Peyer's patch (tissue), 4 donors: ENCODE measurements around the gene CLEC3A. TPM values are rescaled to one million over a fixed set of nuclear protein-coding genes. Genes with fewer than 3 reads are reported as not detected.

Source experiments
- DNase-seq, 3 donors: peaks; one replicate each; pipeline ENCODE4 v3.0.0-alpha.2; 2017 to 2019
- H3K27ac ChIP-seq, 4 donors: fragments of 200-600 bp; sonication (generic); one replicate each; pipeline ENCODE4 v1.5.1; 2016 to 2019
- H3K27me3 ChIP-seq, 2 donors: fragments of 200-600 bp; sonication (generic); one replicate each; pipeline ENCODE4 v1.5.1; 2019
- H3K36me3 ChIP-seq, 3 donors: fragments of 200-600 bp; sonication (generic); one replicate each; pipeline ENCODE4 v1.5.1; 2016 to 2019
- H3K4me1 ChIP-seq, 4 donors: fragments of 200-600 bp; sonication (generic); one replicate each; pipeline ENCODE4 v1.5.1; 2016 to 2019
- H3K4me3 ChIP-seq, 4 donors: fragments of 200-600 bp; sonication (generic); 1 replicate in 3 of 4; 2 replicates in 1 of 4; pipeline ENCODE4 v1.5.1; 2016 to 2019; ENCODE audit warnings: mild to moderate bottlenecking in 1 of 4
- H3K9me3 ChIP-seq, 4 donors: fragments of 200-600 bp; sonication (generic); one replicate each; pipeline ENCODE4 v1.5.1; 2016 to 2019; ENCODE audit warnings: mild to moderate bottlenecking in 1 of 4
- CTCF ChIP-seq, 6 experiments: fragments of 450-650 bp in 4 of 6; fragments of 200-600 bp in 2 of 6; sonication (generic) in 1 of 6; IDR thresholded peaks; one replicate each; pipeline ENCODE4 v1.5.1; 2017 to 2019; ENCODE audit warnings: antibody characterized with exemption in 6 of 6, mild to moderate bottlenecking in 3 of 6, moderate library complexity in 1 of 6
- POLR2A ChIP-seq, 2 donors: fragments of 450-650 bp; IDR thresholded peaks; one replicate each; pipeline ENCODE4 v1.5.1; 2017; ENCODE audit warnings: antibody characterized with exemption in 2 of 2, mild to moderate bottlenecking in 2 of 2, moderate library complexity in 2 of 2
- total RNA-seq, 4 donors: library from RNA; depleted of rRNA; stranded (reverse); fragments of >200 nt; gene quantifications; one replicate each; pipeline ENCODE4 v1.1.0, GENCODE V29; 2016

Gene CLEC3A
- total RNA-seq, 4 donors from 2014 or later, result not detected

- no peaks in the 10 kb centered on the region for H3K9me3 ChIP-seq
- TF ChIP-seq CTCF (IDR thresholded peaks at IDR 0.05) (no peak), POLR2A (IDR thresholded peaks at IDR 0.05) (no peak)
- H3K4me1 ChIP-seq, result no peaks in the 10 kb centered on the region
- H3K36me3 ChIP-seq, result no peaks in the 10 kb centered on the region
- no peaks in the 10 kb centered on the region for H3K27me3 ChIP-seq
- no peak for DNase-seq
- H3K4me3 ChIP-seq, result no peak overlapping the region
- no peak overlapping the region for H3K27ac ChIP-seq
Measured at GRCh38 chr16:78035012-78035411, 12.7 kb downstream of the CLEC3A start.

- Histone ChIP-seq H3K4me3 (no peak overlapping the region), H3K9me3 (no peaks in the 10 kb centered on the region), H3K27ac (no peak overlapping the region), H3K4me1 (no peaks in the 10 kb centered on the region), H3K36me3 (no peaks in the 10 kb centered on the region), H3K27me3 (no peaks in the 10 kb centered on the region)
- no peak for DNase-seq
- TF ChIP-seq CTCF (IDR thresholded peaks at IDR 0.05), result no peak
- no peak for TF ChIP-seq POLR2A (IDR thresholded peaks at IDR 0.05)
Measured at GRCh38 chr16:78040396-78040795, 18.0 kb downstream of the CLEC3A start.

GRCh38 chr16:78045865-78046581, 23.7 kb downstream of the CLEC3A start:
- no peaks in the 10 kb centered on the region for H3K9me3 ChIP-seq
- H3K4me1 ChIP-seq, result no peaks in the 10 kb centered on the region
- no peaks in the 10 kb centered on the region for H3K36me3 ChIP-seq
- DNase-seq, result peak in 1 of 3 donors; percentile 56
- TF ChIP-seq POLR2A (IDR thresholded peaks at IDR 0.05) (no peak), CTCF (IDR thresholded peaks at IDR 0.05) (no peak)
- no peak overlapping the region for H3K27ac ChIP-seq
- H3K4me3 ChIP-seq, result no peak overlapping the region
- no peaks in the 10 kb centered on the region for H3K27me3 ChIP-seq

GRCh38 chr16:78048319-78048718, 26.0 kb downstream of the CLEC3A start:
- no peaks in the 10 kb centered on the region for H3K27me3 ChIP-seq
- no peak overlapping the region for H3K27ac ChIP-seq
- no peak for DNase-seq
- no peaks in the 10 kb centered on the region for H3K36me3 ChIP-seq
- H3K9me3 ChIP-seq, result no peaks in the 10 kb centered on the region
- no peaks in the 10 kb centered on the region for H3K4me1 ChIP-seq
- H3K4me3 ChIP-seq, result no peak overlapping the region
- TF ChIP-seq POLR2A (IDR thresholded peaks at IDR 0.05), result no peak
- no peak for TF ChIP-seq CTCF (IDR thresholded peaks at IDR 0.05)

- no peaks in the 10 kb centered on the region for H3K4me1 ChIP-seq
- no peak for DNase-seq
- no peak overlapping the region for H3K4me3 ChIP-seq
- no peak overlapping the region for H3K27ac ChIP-seq
- H3K9me3 ChIP-seq, result no peaks in the 10 kb centered on the region
- no peaks in the 10 kb centered on the region for H3K36me3 ChIP-seq
- no peaks in the 10 kb centered on the region for H3K27me3 ChIP-seq
- TF ChIP-seq POLR2A (IDR thresholded peaks at IDR 0.05) (no peak), CTCF (IDR thresholded peaks at IDR 0.05) (no peak)
Measured at GRCh38 chr16:78050734-78051400, 28.5 kb downstream of the CLEC3A start.
